D341Med (cell line): ENCODE results near the gene TLL1.

Experiments used
- DNase-seq: peaks from one replicate; pipeline ENCODE4 v3.0.0; 2012; ENCODE audit warnings: low spot score

Gene TLL1

GRCh38 chr4:165894159-165894558 is 21.1 kb downstream of the TLL1 start:
- DNase-seq = no peak

- DNase-seq = no peak
These were observed 32.5 kb downstream of the TLL1 start for GRCh38 chr4:165905405-165906027.

- DNase-seq = no peak
These were observed 33.2 kb downstream of the TLL1 start for GRCh38 chr4:165906272-165906671.

GRCh38 chr4:165909947-165910346 is 36.9 kb downstream of the TLL1 start:
- DNase-seq = no peak

- no peak for DNase-seq
These were observed 42.2 kb downstream of the TLL1 start for GRCh38 chr4:165915215-165915614.

- DNase-seq = no peak
These were observed 48.5 kb downstream of the TLL1 start for GRCh38 chr4:165921546-165921945.

GRCh38 chr4:165922747-165923146 is 49.7 kb downstream of the TLL1 start:
- DNase-seq = no peak

GRCh38 chr4:165926307-165926706 is 53.3 kb downstream of the TLL1 start:
- no peak for DNase-seq

- DNase-seq = peak; percentile 57
These were observed 54.3 kb downstream of the TLL1 start for GRCh38 chr4:165927366-165927765.

GRCh38 chr4:165927815-165928214 is 54.8 kb downstream of the TLL1 start:
- no peak for DNase-seq

- DNase-seq = no peak
These were observed 55.6 kb downstream of the TLL1 start for GRCh38 chr4:165928601-165929000.

- DNase-seq = no peak
These were observed 56.6 kb downstream of the TLL1 start for GRCh38 chr4:165929662-165930061.

- DNase-seq = no peak
These were observed 58.7 kb downstream of the TLL1 start for GRCh38 chr4:165931741-165932140.

- DNase-seq = no peak
These were observed 71.9 kb downstream of the TLL1 start for GRCh38 chr4:165944900-165945299.

GRCh38 chr4:165945991-165946390 is 73.0 kb downstream of the TLL1 start:
- no peak for DNase-seq

GRCh38 chr4:165947019-165947418 is 74.0 kb downstream of the TLL1 start:
- no peak for DNase-seq

- no peak for DNase-seq
These were observed 80.1 kb downstream of the TLL1 start for GRCh38 chr4:165953181-165953580.

- no peak for DNase-seq
These were observed 90.6 kb downstream of the TLL1 start for GRCh38 chr4:165963621-165964020.

- DNase-seq = no peak
These were observed 91.6 kb downstream of the TLL1 start for GRCh38 chr4:165964591-165964990.

- no peak for DNase-seq
These were observed 92.5 kb downstream of the TLL1 start for GRCh38 chr4:165965503-165965902.

GRCh38 chr4:165966833-165967232 is 93.8 kb downstream of the TLL1 start:
- no peak for DNase-seq

- DNase-seq = no peak
These were observed 94.4 kb downstream of the TLL1 start for GRCh38 chr4:165967486-165967885.

- no peak for DNase-seq
These were observed 97.8 kb downstream of the TLL1 start for GRCh38 chr4:165970703-165971420.

GRCh38 chr4:165971446-165971845 is 98.4 kb downstream of the TLL1 start:
- DNase-seq = no peak
